Right atrium auricular region (tissue), 2 donors: ENCODE measurements around the gene ACAD8. TPM values are rescaled to one million over a fixed set of nuclear protein-coding genes. Genes with fewer than 3 reads are reported as not detected.

Experiments used
- DNase-seq: peaks from one replicate; pipeline ENCODE4 v3.0.0-alpha.2; 2019; ENCODE audit warnings: low spot score
- H3K27ac ChIP-seq, 2 donors: fragments of 200-600 bp; sonication (generic); 1 replicate in 1 of 2; 2 replicates in 1 of 2; pipeline ENCODE4 v1.5.1; 2016 to 2019
- H3K27me3 ChIP-seq, 2 donors: fragments of 200-600 bp; sonication (generic); one replicate each; pipeline versions ENCODE4 v1.5.1 to v1.6.0; 2017 to 2019
- H3K36me3 ChIP-seq: fragments of 200-600 bp; sonication (generic); one replicate; pipeline ENCODE4 v1.5.1; 2016
- H3K4me1 ChIP-seq, 2 donors: fragments of 200-600 bp; sonication (generic); one replicate each; pipeline versions ENCODE4 v1.5.1 to v1.6.0; 2017 to 2019
- H3K4me3 ChIP-seq, 2 donors: fragments of 200-600 bp; sonication (generic); 1 replicate in 1 of 2; 2 replicates in 1 of 2; pipeline ENCODE4 v1.5.1; 2017 to 2019; ENCODE audit warnings: mild to moderate bottlenecking in 1 of 2, moderate library complexity in 1 of 2
- H3K9me3 ChIP-seq, 2 donors: fragments of 200-600 bp; sonication (generic); one replicate each; pipeline ENCODE4 v1.5.1; 2019
- CTCF ChIP-seq, 2 donors: fragments of 200-600 bp; sonication (generic); IDR thresholded peaks; one replicate each; pipeline ENCODE4 v1.5.1; 2019; ENCODE audit warnings: antibody characterized with exemption in 2 of 2
- total RNA-seq, 2 donors: library from RNA; depleted of rRNA; stranded (reverse); fragments of >200 nt; gene quantifications; one replicate each; pipeline ENCODE4 v1.1.0, GENCODE V29; 2016

ACAD8 gene
- total RNA-seq, 2 donors from 2014 or later = 17.6 to 32.9 TPM

- Histone ChIP-seq H3K27ac (no peak overlapping the region), H3K4me3 (no peak overlapping the region), H3K9me3 (no peaks in the 10 kb centered on the region), H3K4me1 (peaks cover 0 to 65% of the 10 kb centered on the region in 2 donors), H3K36me3 (no peaks in the 10 kb centered on the region), H3K27me3 (no peaks in the 10 kb centered on the region)
- TF ChIP-seq CTCF (IDR thresholded peaks at IDR 0.05) = no peak
- DNase-seq = no peak
Measured at GRCh38 chr11:134228625-134229024, 24.7 kb upstream of the ACAD8 start.

- Histone ChIP-seq H3K4me1 (peaks cover 0 to 71% of the 10 kb centered on the region in 2 donors), H3K4me3 (no peak overlapping the region), H3K9me3 (no peaks in the 10 kb centered on the region), H3K27ac (no peak overlapping the region), H3K36me3 (no peaks in the 10 kb centered on the region), H3K27me3 (no peaks in the 10 kb centered on the region)
- no peak for DNase-seq
- TF ChIP-seq CTCF (IDR thresholded peaks at IDR 0.05) = no peak
Measured at GRCh38 chr11:134229126-134229790, 24.1 kb upstream of the ACAD8 start.

- Histone ChIP-seq H3K4me3 (no peak overlapping the region), H3K4me1 (peaks cover 0 to 72% of the 10 kb centered on the region in 2 donors), H3K9me3 (no peaks in the 10 kb centered on the region), H3K27me3 (no peaks in the 10 kb centered on the region), H3K27ac (no peak overlapping the region), H3K36me3 (peaks cover 6% of the 10 kb centered on the region)
- no peak for DNase-seq
- no peak for TF ChIP-seq CTCF (IDR thresholded peaks at IDR 0.05)
Measured at GRCh38 chr11:134230339-134230738, 23.0 kb upstream of the ACAD8 start.

GRCh38 chr11:134231958-134232659 lies 21.3 kb upstream of the ACAD8 start:
- Histone ChIP-seq H3K4me1 (peaks cover 0 to 54% of the 10 kb centered on the region in 2 donors), H3K27ac (no peak overlapping the region)
- TF ChIP-seq CTCF (IDR thresholded peaks at IDR 0.05) = no peak

GRCh38 chr11:134233729-134234179 lies 19.6 kb upstream of the ACAD8 start:
- no peak for TF ChIP-seq CTCF (IDR thresholded peaks at IDR 0.05)
- H3K27ac ChIP-seq = no peak overlapping the region
- no peak for DNase-seq
- H3K27me3 ChIP-seq = no peaks in the 10 kb centered on the region
- H3K36me3 ChIP-seq = peaks cover 15% of the 10 kb centered on the region
- H3K4me3 ChIP-seq = no peak overlapping the region
- H3K9me3 ChIP-seq = no peaks in the 10 kb centered on the region
- peaks cover 0 to 49% of the 10 kb centered on the region in 2 donors for H3K4me1 ChIP-seq

More at GRCh38 chr11:134231958-134232659, 21.3 kb upstream of the ACAD8 start:
- Histone ChIP-seq H3K4me3 (no peak overlapping the region), H3K36me3 (peaks cover 15% of the 10 kb centered on the region), H3K9me3 (no peaks in the 10 kb centered on the region), H3K27me3 (no peaks in the 10 kb centered on the region)
- no peak for DNase-seq
